Epithelial cell of proximal tubule (primary cell): ENCODE measurements around the gene P2RY4. TPM values are rescaled to one million over a fixed set of nuclear protein-coding genes. Genes with fewer than 3 reads are reported as not detected.

ENCODE experiments used
- DNase-seq: peaks from one replicate; pipeline ENCODE4 v3.0.0-alpha.2; 2011; ENCODE audit warnings: low read depth
- H3K4me3 ChIP-seq: 2 replicates; pipeline ENCODE4 v1.5.1; 2011; ENCODE audit warnings: low read depth, mild to moderate bottlenecking, low read length
- CTCF ChIP-seq: conservative IDR thresholded peaks from 2 replicates; pipeline ENCODE4 v1.5.1; 2012; ENCODE audit warnings: low read depth, mild to moderate bottlenecking, low read length
- total RNA-seq: library from RNA; depleted of rRNA; stranded (reverse); fragments of >200 nt; gene quantifications from 2 replicates; pipeline ENCODE4 v1.2.3, GENCODE V29; 2015

The P2RY4 gene
- total RNA-seq, result not detected in 2 replicates

- no peak for DNase-seq
- TF ChIP-seq CTCF, result no peak
- H3K4me3 ChIP-seq, result no peak within 1 kb of the TSS
Observed at GRCh38 chrX:70260104-70260503, at the start of gene P2RY4. Gene P2RY4, minus strand, starts transcription at chrX:70260204. Its CDS starts 580 bp downstream, at chrX:70259624.

- DNase-seq, result no peak
- no peak overlapping the region for H3K4me3 ChIP-seq
- TF ChIP-seq CTCF, result no peak
Observed at GRCh38 chrX:70301716-70302115, 41.7 kb upstream of the P2RY4 start.

GRCh38 chrX:70293621-70294020 is 33.6 kb upstream of the P2RY4 start:
- no peak for TF ChIP-seq CTCF
- H3K4me3 ChIP-seq, result no peak overlapping the region

GRCh38 chrX:70292788-70293187 is 32.8 kb upstream of the P2RY4 start:
- no peak for DNase-seq
- no peak for TF ChIP-seq CTCF
- no peak overlapping the region for H3K4me3 ChIP-seq

More at GRCh38 chrX:70293621-70294020, 33.6 kb upstream of the P2RY4 start:
- no peak for DNase-seq

- no peak for DNase-seq
- H3K4me3 ChIP-seq, result peak within 1 kb of the TSS; percentile 76
- no peak for TF ChIP-seq CTCF
Observed at GRCh38 chrX:70289793-70290770, 30.1 kb upstream of the P2RY4 start, which contains the start of the genes KIF4A and PDZD11. Gene KIF4A, plus strand, starts transcription at chrX:70290104. Its CDS starts 355 bp downstream, at chrX:70290459. Gene PDZD11, minus strand, starts transcription at chrX:70289927. Its CDS starts 586 bp downstream, at chrX:70289341.

- TF ChIP-seq CTCF, result no peak
- peak overlapping the region; percentile 76 for H3K4me3 ChIP-seq
- DNase-seq, result no peak
Observed at GRCh38 chrX:70289168-70289792, 29.3 kb upstream of the P2RY4 start.
